GM21390 (cell line): Measurements from ENCODE around the gene NEURL2.
A peak's percentile ranks its signal among the peaks of the same experiment; 100 is the strongest.

Experiments used
- ATAC-seq: cut with Tn5 transposase; IDR thresholded peaks from one replicate; pipeline ENCODE4 v1.9.1; 2021; ENCODE audit not compliant: unreplicated experiment

NEURL2 gene

DNA sequence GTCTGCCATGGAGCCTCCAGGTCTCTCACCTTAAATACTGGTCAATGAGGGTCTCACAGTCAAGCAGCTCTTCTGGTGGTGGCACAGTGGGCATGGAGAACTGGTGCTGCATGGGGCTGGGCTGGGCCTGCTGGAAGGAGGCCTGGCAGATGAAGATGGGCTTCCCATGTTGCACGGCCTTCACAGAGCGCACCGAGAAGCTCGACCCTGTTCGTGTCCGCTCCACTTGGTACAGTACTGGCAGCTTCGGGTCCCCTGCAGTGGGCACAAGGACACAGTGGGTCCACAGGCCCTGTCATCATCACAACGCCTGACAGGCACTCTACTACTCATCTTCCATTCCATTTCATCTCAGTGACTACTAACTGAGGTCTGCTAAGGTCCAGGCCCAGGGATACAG, 42.6 kb downstream of the NEURL2 start:
- ATAC-seq = no peak

GRCh38 chr20:45845452-45845851, 45.6 kb downstream of the NEURL2 start:
- ATAC-seq = no peak

DNA sequence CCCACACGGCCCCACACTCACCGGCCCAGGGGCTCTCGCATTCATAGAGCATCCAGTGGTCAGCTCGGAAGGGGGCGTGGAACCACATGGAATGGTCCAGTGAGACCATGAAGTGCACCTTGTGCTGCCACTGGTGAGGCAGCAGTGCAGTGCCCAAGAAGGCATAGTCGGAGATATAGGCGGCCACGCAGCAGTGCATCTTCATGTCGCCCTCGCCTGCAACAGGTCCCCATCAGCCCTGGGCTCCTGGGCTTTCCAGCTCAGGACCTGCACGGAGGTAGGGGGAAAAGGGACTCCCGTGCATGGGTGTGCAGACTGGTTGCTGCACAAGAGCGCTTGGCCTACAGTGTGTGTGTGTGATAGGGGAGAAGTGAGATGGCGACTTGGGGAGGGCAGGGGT, 47.5 kb downstream of the NEURL2 start:
- no peak for ATAC-seq

GRCh38 chr20:45842169-45842812, 48.7 kb downstream of the NEURL2 start:
- ATAC-seq = peak; percentile 81

DNA sequence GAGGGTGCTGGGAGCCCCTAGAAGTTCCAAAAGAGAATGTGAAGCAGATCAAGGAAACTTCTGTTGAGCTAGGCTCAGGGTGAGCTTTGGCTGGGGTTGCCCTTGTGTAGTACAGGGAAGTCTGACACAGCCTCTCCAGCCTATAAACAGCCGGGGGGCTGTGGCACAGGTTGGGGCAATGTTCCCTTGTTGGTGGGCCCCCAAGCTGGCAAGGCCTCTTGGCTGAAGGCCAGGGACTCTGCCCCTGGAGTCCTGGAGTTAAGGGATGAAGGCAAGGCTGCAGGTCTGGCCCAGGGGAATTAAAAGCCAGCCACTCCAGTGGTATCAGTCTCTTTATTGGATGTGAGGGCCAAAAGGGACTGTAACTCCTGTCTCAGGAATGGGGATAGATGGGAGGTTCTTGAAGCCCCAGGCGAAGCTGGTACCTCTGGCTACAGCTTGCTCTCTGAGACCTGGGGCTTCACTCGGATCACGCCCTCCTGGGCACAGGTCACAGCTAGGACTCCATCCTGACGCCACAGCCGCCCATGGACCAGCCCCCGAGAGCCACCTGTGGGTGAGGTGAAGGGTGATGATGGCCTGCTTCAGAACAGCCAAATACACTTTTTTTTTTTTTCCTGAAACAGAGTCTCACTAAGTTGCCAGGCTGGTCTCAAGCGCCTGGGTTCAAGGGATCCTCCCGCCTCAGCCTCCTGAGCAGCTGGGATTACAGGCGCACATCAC, 49.4 kb downstream of the NEURL2 start:
- no peak for ATAC-seq

DNA sequence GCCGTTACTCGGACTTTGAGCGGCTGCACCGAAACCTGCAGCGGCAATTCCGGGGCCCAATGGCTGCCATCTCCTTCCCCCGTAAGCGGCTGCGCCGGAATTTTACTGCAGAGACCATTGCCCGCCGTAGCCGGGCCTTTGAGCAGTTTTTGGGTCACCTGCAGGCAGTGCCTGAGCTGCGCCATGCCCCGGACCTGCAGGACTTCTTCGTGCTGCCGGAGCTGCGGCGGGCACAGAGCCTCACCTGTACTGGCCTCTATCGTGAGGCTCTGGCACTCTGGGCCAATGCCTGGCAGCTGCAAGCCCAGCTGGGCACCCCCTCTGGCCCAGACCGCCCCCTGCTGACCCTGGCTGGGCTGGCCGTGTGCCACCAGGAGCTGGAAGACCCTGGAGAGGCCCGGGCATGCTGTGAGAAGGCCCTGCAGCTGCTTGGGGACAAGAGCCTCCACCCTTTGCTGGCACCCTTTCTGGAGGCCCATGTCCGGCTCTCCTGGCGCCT, 50.3 kb downstream of the NEURL2 start:
- ATAC-seq = no peak
